ENCODE data around the gene SGSM2. TPM values are rescaled to one million over a fixed set of nuclear protein-coding genes. Genes with fewer than 3 reads are reported as not detected.

The SGSM2 gene
- total and polyA plus RNA-seq, 2 experiments from 2014 or later = 13.7 to 52.4 TPM

GRCh38 chr17:2373179-2373578 is 35.9 kb downstream of the SGSM2 start:
- H3K9me2 ChIP-seq (ENCODE audit: insufficient read depth) = no peaks in the 10 kb centered on the region
- no peak overlapping the region for H2AFZ ChIP-seq
- H3K79me2 ChIP-seq (replicated peaks; ENCODE audit: insufficient read depth) = no peaks in the 10 kb centered on the region
- no peaks in the 10 kb centered on the region; the same call in none of the 2 replicates for H4K20me1 ChIP-seq (replicated peaks; ENCODE audit: insufficient read depth)
- Mint-ChIP-seq H3K9me3 (no peaks in the 10 kb centered on the region), H3K4me3 (no peak overlapping the region), H3K27ac (no peak overlapping the region), H3K36me3 (ENCODE audit: low read depth) (peaks cover 27% of the 10 kb centered on the region), H3K27me3 (ENCODE audit: insufficient read depth, low read depth, poor library complexity) (peaks cover 21% of the 10 kb centered on the region), H3K4me1 (peaks cover 18% of the 10 kb centered on the region)
- H3K4me2 ChIP-seq = no peak overlapping the region
- H3K4me1 ChIP-seq (ENCODE audit: insufficient read depth) = no peaks in the 10 kb centered on the region; the same call in 1 of the 2 replicates
- H3F3A ChIP-seq (replicated peaks; ENCODE audit: low read depth) = 0 out of 2 replicates have a peak, but pooled peaks cover 3% of the 10 kb centered on the region
- DNase-seq (ENCODE audit: low spot score) (no peak), ATAC-seq (no peak)
- H3K27me3 ChIP-seq (ENCODE audit: insufficient read depth) = no peaks in the 10 kb centered on the region
- H3K36me3 ChIP-seq (ENCODE audit: insufficient read depth) = no peaks in the 10 kb centered on the region
- no peak for TF ChIP-seq CREB1 (CRISPR knock-in tag; IDR thresholded peaks at IDR 0.05; ENCODE audit: low read depth)
- TF ChIP-seq POLR2AphosphoS5 (IDR thresholded peaks at IDR 0.05; ENCODE audit: low read depth) = no peak
- no peak for TF ChIP-seq ZNF462 (CRISPR knock-in tag; IDR thresholded peaks at IDR 0.05)
- TF ChIP-seq ZNF114 (CRISPR knock-in tag; IDR thresholded peaks at IDR 0.05) = no peak
- TF ChIP-seq REST (IDR thresholded peaks at IDR 0.05; ENCODE audit: unreplicated experiment) = no peak
- H3K27ac ChIP-seq (ENCODE audit: low read depth) = no peak overlapping the region
- no peak overlapping the region for H3K4me3 ChIP-seq
